ENCODE results near the gene SLC23A1. TPM values are rescaled to one million over a fixed set of nuclear protein-coding genes. Genes with fewer than 3 reads are reported as not detected.

SLC23A1 gene
- total and polyA plus RNA-seq, 7 donors, result 0.03 TPM; not detected in 6

DNA sequence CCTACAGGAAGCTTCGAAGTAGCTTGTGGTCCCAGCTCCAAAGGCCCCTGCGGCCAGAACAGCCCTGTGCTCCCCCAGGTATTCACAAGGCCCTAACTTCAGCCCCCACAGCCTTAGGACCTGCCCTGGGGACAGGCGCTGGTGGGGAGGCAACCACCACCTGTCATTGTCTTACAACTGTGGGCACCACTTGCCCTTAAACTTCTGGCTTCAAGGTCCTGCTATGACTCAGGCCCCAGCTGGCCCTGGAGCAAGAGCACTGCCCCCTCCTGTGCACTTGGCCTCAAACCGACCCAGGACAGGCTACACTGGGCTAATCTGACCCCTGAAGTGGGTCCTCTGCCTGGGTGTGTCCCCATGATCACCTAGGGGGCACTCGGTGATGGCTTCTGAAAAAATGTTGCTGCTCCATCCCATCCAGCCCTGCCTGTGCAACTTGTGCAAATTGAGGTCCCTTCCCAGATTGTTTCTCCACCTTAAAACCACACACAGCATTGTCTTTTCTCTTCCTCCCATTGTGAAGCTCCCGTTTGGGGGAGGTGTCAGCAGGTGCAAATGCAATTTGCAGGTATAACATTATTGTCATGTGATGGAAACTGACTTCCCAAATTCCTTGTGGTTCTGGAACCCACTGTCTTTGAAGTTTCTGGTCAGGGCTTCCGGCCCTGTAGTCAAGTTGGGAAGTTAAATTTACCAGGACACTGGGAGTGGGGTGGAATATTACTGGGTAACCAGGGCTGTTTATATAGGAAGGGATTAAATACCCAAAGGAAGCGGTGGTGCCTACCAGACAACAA is 12.9 kb upstream of the SLC23A1 start:
- H3K9me3 ChIP-seq, result no peaks in the 10 kb centered on the region
- peak; percentile 70 to 76 (median 74) for ATAC-seq
- 30 to 39% (median 36%) methylated on average over 8 of the region's 8 CpGs for WGBS, 3 donors
- DNase-seq, result peak; percentile 79 to 89
- intact Hi-C loops (cut with DNase I), result no loop called here
- H3K4me3 ChIP-seq, result peak overlapping the region; percentile 93
- peaks cover 33% of the 10 kb centered on the region for H3K4me1 ChIP-seq
- TF ChIP-seq, protein P1, sequence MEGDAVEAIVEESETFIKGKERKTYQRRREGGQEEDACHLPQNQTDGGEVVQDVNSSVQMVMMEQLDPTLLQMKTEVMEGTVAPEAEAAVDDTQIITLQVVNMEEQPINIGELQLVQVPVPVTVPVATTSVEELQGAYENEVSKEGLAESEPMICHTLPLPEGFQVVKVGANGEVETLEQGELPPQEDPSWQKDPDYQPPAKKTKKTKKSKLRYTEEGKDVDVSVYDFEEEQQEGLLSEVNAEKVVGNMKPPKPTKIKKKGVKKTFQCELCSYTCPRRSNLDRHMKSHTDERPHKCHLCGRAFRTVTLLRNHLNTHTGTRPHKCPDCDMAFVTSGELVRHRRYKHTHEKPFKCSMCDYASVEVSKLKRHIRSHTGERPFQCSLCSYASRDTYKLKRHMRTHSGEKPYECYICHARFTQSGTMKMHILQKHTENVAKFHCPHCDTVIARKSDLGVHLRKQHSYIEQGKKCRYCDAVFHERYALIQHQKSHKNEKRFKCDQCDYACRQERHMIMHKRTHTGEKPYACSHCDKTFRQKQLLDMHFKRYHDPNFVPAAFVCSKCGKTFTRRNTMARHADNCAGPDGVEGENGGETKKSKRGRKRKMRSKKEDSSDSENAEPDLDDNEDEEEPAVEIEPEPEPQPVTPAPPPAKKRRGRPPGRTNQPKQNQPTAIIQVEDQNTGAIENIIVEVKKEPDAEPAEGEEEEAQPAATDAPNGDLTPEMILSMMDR (IDR thresholded peaks at IDR 0.05), result no peak
- peaks cover 0 to 18% of the 10 kb centered on the region in 2 donors for H3K36me3 ChIP-seq (ENCODE audit: insufficient read depth in 1 of 2, low read depth in 1 of 2)
- H3K27ac ChIP-seq, result peak overlapping the region; percentile 100
- no peaks in the 10 kb centered on the region for H3K27me3 ChIP-seq (ENCODE audit: insufficient read depth in 3 of 3, low read length in 2 of 3)

DNA sequence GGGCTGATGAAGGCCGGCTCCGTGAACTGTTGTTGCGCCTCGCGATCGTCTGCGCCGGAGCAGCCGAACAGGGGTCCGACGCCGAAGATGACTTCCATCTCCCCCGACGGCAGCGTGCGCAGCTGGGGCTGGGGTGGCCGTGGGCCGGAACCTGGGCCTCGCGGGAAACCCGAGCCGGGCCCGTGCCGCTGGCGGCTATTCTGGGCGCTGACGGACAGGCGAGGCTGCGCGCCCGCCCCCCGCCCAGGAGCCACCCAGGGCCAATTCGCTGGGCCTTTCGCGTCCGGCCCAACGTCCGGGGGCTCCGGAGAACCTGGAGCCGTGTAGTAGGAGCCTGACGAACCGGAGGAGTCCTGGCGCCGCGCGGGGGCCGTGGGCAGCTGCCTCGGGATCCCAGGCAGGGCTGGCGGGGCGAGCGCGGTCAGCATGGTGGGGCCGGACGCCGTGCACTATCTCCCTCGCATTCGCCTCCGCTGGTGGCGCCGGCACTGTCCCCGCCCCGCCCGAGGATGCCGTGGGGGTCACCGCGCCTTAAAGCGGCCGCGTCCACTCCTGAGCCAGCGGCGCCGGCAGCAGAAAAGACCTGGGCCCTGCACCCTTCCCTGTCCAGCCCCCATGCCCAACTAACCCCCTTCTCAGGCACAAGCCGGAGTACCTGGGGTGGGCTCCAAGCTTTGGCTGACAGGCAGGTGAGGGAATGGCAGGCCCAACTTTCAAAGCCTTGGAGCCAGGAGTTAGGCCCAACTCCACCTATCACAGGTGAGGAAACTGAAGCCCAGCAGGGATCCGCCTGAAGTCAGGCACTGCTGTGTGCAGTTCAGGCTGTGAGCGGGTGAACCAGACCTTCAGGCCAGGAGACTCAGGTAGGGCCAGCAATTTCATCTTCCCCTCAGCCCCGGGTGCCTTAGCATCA is 11.8 kb upstream of the SLC23A1 start, which contains the start of gene PROB1:
PROB1 (minus strand) TSS at position 451 of the 913 bp plus-strand sequence; CDS start at position 428, 23 bp downstream.
- H3K9me3 ChIP-seq, result no peaks in the 10 kb centered on the region
- H3K4me3 ChIP-seq, result peak within 1 kb of the TSS; percentile 93
- ATAC-seq, result peak; percentile 76 to 81 (median 78)
- H3K27ac ChIP-seq, result peak within 1 kb of the TSS; percentile 100
- TF ChIP-seq, protein P1 (IDR thresholded peaks at IDR 0.05), result no peak
- H3K4me1 ChIP-seq, result peaks cover 42% of the 10 kb centered on the region
- intact Hi-C loops (cut with DNase I), result loop anchor here in 1 of 2 donors (5.0 kb wide), 1 partner anchor 53 kb away; the partner anchor contains the start of gene PAIP2
- peak; percentile 81 to 90 for DNase-seq
- H3K27me3 ChIP-seq (ENCODE audit: insufficient read depth in 3 of 3, low read length in 2 of 3), result no peaks in the 10 kb centered on the region
- WGBS, 3 donors, result 3 to 9% (median 5%) methylated on average over 61 to 76 of the region's 76 CpGs
- peaks cover 0 to 12% of the 10 kb centered on the region in 2 donors for H3K36me3 ChIP-seq (ENCODE audit: insufficient read depth in 1 of 2, low read depth in 1 of 2)

GRCh38 chr5:139394123-139394653 is 11.1 kb upstream of the SLC23A1 start:
- peak overlapping the region; percentile 93 for H3K4me3 ChIP-seq
- TF ChIP-seq, protein P1 (IDR thresholded peaks at IDR 0.05), result peak; percentile 52
- ATAC-seq (peak; percentile 50 to 63 (median 56)), DNase-seq (peak; percentile 81 to 92)
- H3K27ac ChIP-seq, result peak overlapping the region; percentile 100
- 0 to 1% (median 1%) methylated on average over 46 to 62 of the region's 62 CpGs for WGBS, 3 donors
- intact Hi-C loops (cut with DNase I), result loop anchor here in 1 of 2 donors (5.0 kb wide), 1 partner anchor 52 kb away; the partner anchor contains the start of gene PAIP2
- H3K9me3 ChIP-seq, result no peaks in the 10 kb centered on the region
- peaks cover 0 to 10% of the 10 kb centered on the region in 2 donors for H3K36me3 ChIP-seq (ENCODE audit: insufficient read depth in 1 of 2, low read depth in 1 of 2)
- no peaks in the 10 kb centered on the region for H3K27me3 ChIP-seq (ENCODE audit: insufficient read depth in 3 of 3, low read length in 2 of 3)
- H3K4me1 ChIP-seq, result peaks cover 46% of the 10 kb centered on the region

- DNase-seq, result no peak
Measured at GRCh38 chr5:139393497-139394122, 10.5 kb upstream of the SLC23A1 start.

More at GRCh38 chr5:139393497-139394122, 10.5 kb upstream of the SLC23A1 start:
- H3K4me1 ChIP-seq, result peaks cover 52% of the 10 kb centered on the region
- H3K4me3 ChIP-seq, result peak overlapping the region; percentile 93
- intact Hi-C loops (cut with DNase I), result loop anchor here in 1 of 2 donors (5.0 kb wide), 1 partner anchor 51 kb away; the partner anchor contains the start of gene PAIP2
- ATAC-seq, result no peak
- peaks cover 0 to 10% of the 10 kb centered on the region in 2 donors for H3K36me3 ChIP-seq (ENCODE audit: insufficient read depth in 1 of 2, low read depth in 1 of 2)
- H3K27ac ChIP-seq, result peak overlapping the region; percentile 100
- no peaks in the 10 kb centered on the region for H3K9me3 ChIP-seq
- no peaks in the 10 kb centered on the region for H3K27me3 ChIP-seq (ENCODE audit: insufficient read depth in 3 of 3, low read length in 2 of 3)
- WGBS, 3 donors, result 10 to 19% (median 14%) methylated on average over 49 of the region's 49 CpGs
- TF ChIP-seq, protein P1 (IDR thresholded peaks at IDR 0.05), result no peak

All from psoas muscle (tissue), 8 donors.